ENCODE measurements around the gene ERBB4.

GRCh38 chr2:211609127-211609526 lies 929.5 kb downstream of the ERBB4 start:
- TF ChIP-seq CTCF (IDR thresholded peaks at IDR 0.05) (no peak), POLR2A (IDR thresholded peaks at IDR 0.05) (no peak)

Data from uterus (tissue), 2 donors.